HEK293 (cell line): ENCODE results near the gene DCAF4.

Experiments used
- CTCF ChIP-seq: fragments of 450-650 bp; formaldehyde crosslinking; IDR thresholded peaks from 2 replicates; pipeline ENCODE4 v1.5.1; 2016; ENCODE audit warnings: missing biosample characterization, missing genetic modification characterization
- GLIS2 ChIP-seq: fragments of 450-650 bp; formaldehyde crosslinking; IDR thresholded peaks from 2 replicates; pipeline ENCODE4 v1.5.1; 2016; ENCODE audit warnings: missing biosample characterization, missing genetic modification characterization
- REST ChIP-seq: fragments of 450-650 bp; formaldehyde crosslinking; IDR thresholded peaks from 2 replicates; pipeline ENCODE4 v1.5.1; 2016; ENCODE audit warnings: missing biosample characterization, missing genetic modification characterization
- SP2 ChIP-seq: fragments of 450-650 bp; formaldehyde crosslinking; IDR thresholded peaks from 2 replicates; pipeline ENCODE4 v1.5.1; 2016; ENCODE audit warnings: missing biosample characterization, missing genetic modification characterization
- YY2 ChIP-seq: fragments of 450-650 bp; formaldehyde crosslinking; IDR thresholded peaks from 2 replicates; pipeline ENCODE4 v1.5.1; 2016; ENCODE audit warnings: missing biosample characterization, missing genetic modification characterization
- ZBTB17 ChIP-seq: fragments of 450-650 bp; formaldehyde crosslinking; IDR thresholded peaks from 2 replicates; pipeline ENCODE4 v1.5.1; 2016; ENCODE audit warnings: missing biosample characterization, missing genetic modification characterization
- ZNF112 ChIP-seq: fragments of 450-650 bp; formaldehyde crosslinking; IDR thresholded peaks from 2 replicates; pipeline ENCODE4 v1.5.0; 2017; ENCODE audit warnings: missing biosample characterization, missing genetic modification characterization
- ZNF146 ChIP-seq: fragments of 450-650 bp; formaldehyde crosslinking; IDR thresholded peaks from 2 replicates; pipeline ENCODE4 v1.5.1; 2016; ENCODE audit warnings: missing biosample characterization, missing genetic modification characterization
- ZNF561 ChIP-seq: fragments of 450-650 bp; IDR thresholded peaks from 2 replicates; pipeline ENCODE4 v1.5.1; 2018; ENCODE audit warnings: missing biosample characterization, missing genetic modification characterization, borderline replicate concordance
- ZNF776 ChIP-seq: fragments of 450-650 bp; formaldehyde crosslinking; IDR thresholded peaks from 2 replicates; pipeline ENCODE4 v1.5.0; 2017; ENCODE audit warnings: missing biosample characterization, missing genetic modification characterization, borderline replicate concordance
- TF ChIP-seq, protein P1 (sequence below): fragments of 450-650 bp; formaldehyde crosslinking; IDR thresholded peaks from 2 replicates; pipeline ENCODE4 v1.5.1; 2017; ENCODE audit warnings: missing biosample characterization, missing genetic modification characterization
- TF ChIP-seq, protein P2 (sequence below): fragments of 450-650 bp; formaldehyde crosslinking; conservative IDR thresholded peaks from 2 replicates; pipeline ENCODE4 v1.5.1; 2016; ENCODE audit warnings: low read depth, missing biosample characterization, missing genetic modification characterization
- TF ChIP-seq, protein P3 (sequence below): fragments of 450-650 bp; formaldehyde crosslinking; IDR thresholded peaks from 2 replicates; pipeline ENCODE4 v1.5.1; 2016; ENCODE audit warnings: missing biosample characterization, missing genetic modification characterization, low read depth
- TF ChIP-seq, protein P4 (sequence below): fragments of 450-650 bp; formaldehyde crosslinking; IDR thresholded peaks from 2 replicates; pipeline ENCODE4 v1.5.1; 2016; ENCODE audit warnings: missing biosample characterization, missing genetic modification characterization

- TF ChIP-seq ZNF112 (no peak), ZNF776 (tag by site-specific recombination) (no peak), CTCF (tag by site-specific recombination) (no peak), ZNF561 (tag by site-specific recombination) (no peak), YY2 (no peak), ZBTB17 (tag by site-specific recombination) (no peak), ZNF146 (no peak), SP2 (tag by site-specific recombination) (no peak), GLIS2 (no peak), REST (tag by site-specific recombination) (no peak)
- TF ChIP-seq, protein P1, sequence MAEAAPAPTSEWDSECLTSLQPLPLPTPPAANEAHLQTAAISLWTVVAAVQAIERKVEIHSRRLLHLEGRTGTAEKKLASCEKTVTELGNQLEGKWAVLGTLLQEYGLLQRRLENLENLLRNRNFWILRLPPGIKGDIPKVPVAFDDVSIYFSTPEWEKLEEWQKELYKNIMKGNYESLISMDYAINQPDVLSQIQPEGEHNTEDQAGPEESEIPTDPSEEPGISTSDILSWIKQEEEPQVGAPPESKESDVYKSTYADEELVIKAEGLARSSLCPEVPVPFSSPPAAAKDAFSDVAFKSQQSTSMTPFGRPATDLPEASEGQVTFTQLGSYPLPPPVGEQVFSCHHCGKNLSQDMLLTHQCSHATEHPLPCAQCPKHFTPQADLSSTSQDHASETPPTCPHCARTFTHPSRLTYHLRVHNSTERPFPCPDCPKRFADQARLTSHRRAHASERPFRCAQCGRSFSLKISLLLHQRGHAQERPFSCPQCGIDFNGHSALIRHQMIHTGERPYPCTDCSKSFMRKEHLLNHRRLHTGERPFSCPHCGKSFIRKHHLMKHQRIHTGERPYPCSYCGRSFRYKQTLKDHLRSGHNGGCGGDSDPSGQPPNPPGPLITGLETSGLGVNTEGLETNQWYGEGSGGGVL = no peak
- TF ChIP-seq, protein P2, sequence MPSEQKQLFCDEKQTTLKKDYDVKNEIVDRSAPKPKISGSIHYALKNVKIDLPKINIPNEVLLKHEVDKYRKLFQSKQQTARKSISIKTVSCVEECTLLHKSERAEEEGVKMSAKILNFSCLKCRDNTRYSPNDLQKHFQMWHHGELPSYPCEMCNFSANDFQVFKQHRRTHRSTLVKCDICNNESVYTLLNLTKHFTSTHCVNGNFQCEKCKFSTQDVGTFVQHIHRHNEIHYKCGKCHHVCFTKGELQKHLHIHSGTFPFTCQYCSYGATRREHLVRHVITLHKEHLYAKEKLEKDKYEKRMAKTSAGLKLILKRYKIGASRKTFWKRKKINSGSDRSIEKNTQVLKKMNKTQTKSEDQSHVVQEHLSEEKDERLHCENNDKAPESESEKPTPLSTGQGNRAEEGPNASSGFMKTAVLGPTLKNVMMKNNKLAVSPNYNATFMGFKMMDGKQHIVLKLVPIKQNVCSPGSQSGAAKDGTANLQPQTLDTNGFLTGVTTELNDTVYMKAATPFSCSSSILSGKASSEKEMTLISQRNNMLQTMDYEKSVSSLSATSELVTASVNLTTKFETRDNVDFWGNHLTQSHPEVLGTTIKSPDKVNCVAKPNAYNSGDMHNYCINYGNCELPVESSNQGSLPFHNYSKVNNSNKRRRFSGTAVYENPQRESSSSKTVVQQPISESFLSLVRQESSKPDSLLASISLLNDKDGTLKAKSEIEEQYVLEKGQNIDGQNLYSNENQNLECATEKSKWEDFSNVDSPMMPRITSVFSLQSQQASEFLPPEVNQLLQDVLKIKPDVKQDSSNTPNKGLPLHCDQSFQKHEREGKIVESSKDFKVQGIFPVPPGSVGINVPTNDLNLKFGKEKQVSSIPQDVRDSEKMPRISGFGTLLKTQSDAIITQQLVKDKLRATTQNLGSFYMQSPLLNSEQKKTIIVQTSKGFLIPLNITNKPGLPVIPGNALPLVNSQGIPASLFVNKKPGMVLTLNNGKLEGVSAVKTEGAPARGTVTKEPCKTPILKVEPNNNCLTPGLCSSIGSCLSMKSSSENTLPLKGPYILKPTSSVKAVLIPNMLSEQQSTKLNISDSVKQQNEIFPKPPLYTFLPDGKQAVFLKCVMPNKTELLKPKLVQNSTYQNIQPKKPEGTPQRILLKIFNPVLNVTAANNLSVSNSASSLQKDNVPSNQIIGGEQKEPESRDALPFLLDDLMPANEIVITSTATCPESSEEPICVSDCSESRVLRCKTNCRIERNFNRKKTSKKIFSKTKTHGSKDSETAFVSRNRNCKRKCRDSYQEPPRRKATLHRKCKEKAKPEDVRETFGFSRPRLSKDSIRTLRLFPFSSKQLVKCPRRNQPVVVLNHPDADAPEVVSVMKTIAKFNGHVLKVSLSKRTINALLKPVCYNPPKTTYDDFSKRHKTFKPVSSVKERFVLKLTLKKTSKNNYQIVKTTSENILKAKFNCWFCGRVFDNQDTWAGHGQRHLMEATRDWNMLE (tag by site-specific recombination) = no peak
- TF ChIP-seq, protein P3, sequence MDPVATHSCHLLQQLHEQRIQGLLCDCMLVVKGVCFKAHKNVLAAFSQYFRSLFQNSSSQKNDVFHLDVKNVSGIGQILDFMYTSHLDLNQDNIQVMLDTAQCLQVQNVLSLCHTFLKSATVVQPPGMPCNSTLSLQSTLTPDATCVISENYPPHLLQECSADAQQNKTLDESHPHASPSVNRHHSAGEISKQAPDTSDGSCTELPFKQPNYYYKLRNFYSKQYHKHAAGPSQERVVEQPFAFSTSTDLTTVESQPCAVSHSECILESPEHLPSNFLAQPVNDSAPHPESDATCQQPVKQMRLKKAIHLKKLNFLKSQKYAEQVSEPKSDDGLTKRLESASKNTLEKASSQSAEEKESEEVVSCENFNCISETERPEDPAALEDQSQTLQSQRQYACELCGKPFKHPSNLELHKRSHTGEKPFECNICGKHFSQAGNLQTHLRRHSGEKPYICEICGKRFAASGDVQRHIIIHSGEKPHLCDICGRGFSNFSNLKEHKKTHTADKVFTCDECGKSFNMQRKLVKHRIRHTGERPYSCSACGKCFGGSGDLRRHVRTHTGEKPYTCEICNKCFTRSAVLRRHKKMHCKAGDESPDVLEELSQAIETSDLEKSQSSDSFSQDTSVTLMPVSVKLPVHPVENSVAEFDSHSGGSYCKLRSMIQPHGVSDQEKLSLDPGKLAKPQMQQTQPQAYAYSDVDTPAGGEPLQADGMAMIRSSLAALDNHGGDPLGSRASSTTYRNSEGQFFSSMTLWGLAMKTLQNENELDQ (tag by site-specific recombination) = no peak
- TF ChIP-seq, protein P4, sequence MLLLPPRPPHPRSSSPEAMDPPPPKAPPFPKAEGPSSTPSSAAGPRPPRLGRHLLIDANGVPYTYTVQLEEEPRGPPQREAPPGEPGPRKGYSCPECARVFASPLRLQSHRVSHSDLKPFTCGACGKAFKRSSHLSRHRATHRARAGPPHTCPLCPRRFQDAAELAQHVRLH = no peak
Measured at GRCh38 chr14:72904218-72904617, 22.0 kb upstream of the DCAF4 start.
